Lower leg skin (tissue), 3 donors: ENCODE measurements around the gene FAM53B.

ENCODE experiments used
- POLR2A ChIP-seq, 2 donors: fragments of 450-650 bp; IDR thresholded peaks; one replicate each; pipeline ENCODE4 v1.6.1; 2016 to 2017; ENCODE audit warnings: antibody characterized with exemption in 2 of 2, mild to moderate bottlenecking in 1 of 2, moderate library complexity in 1 of 2
- TF ChIP-seq, protein P1 (sequence below), 3 donors: fragments of 450-650 bp; IDR thresholded peaks; one replicate each; pipeline ENCODE4 v1.5.1; 2016; ENCODE audit warnings: antibody characterized with exemption in 3 of 3, mild to moderate bottlenecking in 3 of 3, moderate library complexity in 2 of 3

DNA sequence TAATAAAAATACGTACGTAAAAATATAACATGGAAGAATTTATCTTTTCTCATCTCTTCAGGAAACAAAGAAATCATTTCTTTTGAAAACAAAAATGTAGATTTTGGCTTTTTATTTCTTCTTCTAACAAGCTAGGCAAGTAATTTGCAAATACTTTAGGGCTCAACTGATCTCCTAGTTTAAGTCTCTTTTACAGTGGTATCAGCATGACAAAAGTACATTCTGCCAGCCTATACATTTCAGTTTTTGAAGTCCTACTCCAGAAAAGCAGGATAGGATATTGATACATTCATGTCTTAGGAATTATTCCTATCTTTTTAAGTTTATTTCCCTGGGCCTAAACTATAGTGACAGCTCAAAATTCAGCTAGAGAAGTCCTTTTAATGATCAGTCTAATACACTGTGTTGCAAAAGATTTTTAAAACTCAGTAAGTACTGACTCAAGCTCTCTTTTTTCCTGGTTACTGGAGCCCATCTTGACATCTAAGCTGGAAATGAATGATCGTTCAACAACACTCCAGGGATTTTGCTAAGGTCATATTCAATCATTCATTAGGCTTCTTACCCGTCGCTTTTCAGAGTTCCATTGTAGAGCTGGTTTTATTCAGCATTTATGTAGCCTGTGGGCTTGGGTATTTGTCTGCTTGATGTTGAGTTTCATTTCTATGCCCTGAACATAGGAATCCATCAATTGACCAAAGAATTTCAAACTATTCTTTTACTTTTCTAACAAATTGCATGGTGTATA is 12.2 kb upstream of the FAM53B start:
- no peak for TF ChIP-seq POLR2A (IDR thresholded peaks at IDR 0.05)
- TF ChIP-seq, protein P1, sequence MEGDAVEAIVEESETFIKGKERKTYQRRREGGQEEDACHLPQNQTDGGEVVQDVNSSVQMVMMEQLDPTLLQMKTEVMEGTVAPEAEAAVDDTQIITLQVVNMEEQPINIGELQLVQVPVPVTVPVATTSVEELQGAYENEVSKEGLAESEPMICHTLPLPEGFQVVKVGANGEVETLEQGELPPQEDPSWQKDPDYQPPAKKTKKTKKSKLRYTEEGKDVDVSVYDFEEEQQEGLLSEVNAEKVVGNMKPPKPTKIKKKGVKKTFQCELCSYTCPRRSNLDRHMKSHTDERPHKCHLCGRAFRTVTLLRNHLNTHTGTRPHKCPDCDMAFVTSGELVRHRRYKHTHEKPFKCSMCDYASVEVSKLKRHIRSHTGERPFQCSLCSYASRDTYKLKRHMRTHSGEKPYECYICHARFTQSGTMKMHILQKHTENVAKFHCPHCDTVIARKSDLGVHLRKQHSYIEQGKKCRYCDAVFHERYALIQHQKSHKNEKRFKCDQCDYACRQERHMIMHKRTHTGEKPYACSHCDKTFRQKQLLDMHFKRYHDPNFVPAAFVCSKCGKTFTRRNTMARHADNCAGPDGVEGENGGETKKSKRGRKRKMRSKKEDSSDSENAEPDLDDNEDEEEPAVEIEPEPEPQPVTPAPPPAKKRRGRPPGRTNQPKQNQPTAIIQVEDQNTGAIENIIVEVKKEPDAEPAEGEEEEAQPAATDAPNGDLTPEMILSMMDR (IDR thresholded peaks at IDR 0.05): no peak
